Testis (tissue), 2 donors: ENCODE results near the gene PDILT.

Source experiments
- CTCF ChIP-seq, 3 experiments: fragments of 450-650 bp in 2 of 3; fragments of 200-600 bp in 1 of 3; sonication (generic) in 1 of 3; IDR thresholded peaks; one replicate each; pipeline ENCODE4 v1.5.1; 2016 to 2019; ENCODE audit warnings: antibody characterized with exemption in 3 of 3, mild to moderate bottlenecking in 2 of 3, moderate library complexity in 1 of 3
- POLR2A ChIP-seq: fragments of 450-650 bp; IDR thresholded peaks from one replicate; pipeline ENCODE4 v1.6.1; 2017; ENCODE audit warnings: antibody characterized with exemption, mild to moderate bottlenecking, moderate library complexity

GRCh38 chr16:20336955-20337354 is 67.6 kb downstream of the PDILT start:
- TF ChIP-seq POLR2A (no peak), CTCF (IDR thresholded peaks at IDR 0.05) (no peak)
